Vagina (tissue), 2 donors: ENCODE measurements around the gene PAM16.

ENCODE experiments used
- CTCF ChIP-seq, 3 experiments: fragments of 450-650 bp in 2 of 3; fragments of 200-600 bp in 1 of 3; sonication (generic) in 1 of 3; IDR thresholded peaks; one replicate each; pipeline ENCODE4 v1.5.1; 2017 to 2019; ENCODE audit warnings: antibody characterized with exemption in 3 of 3, mild to moderate bottlenecking in 2 of 3, moderate library complexity in 2 of 3
- POLR2A ChIP-seq, 2 donors: fragments of 450-650 bp; IDR thresholded peaks; one replicate each; pipeline ENCODE4 v1.6.1; 2017; ENCODE audit warnings: antibody characterized with exemption in 2 of 2, mild to moderate bottlenecking in 2 of 2, moderate library complexity in 2 of 2

- TF ChIP-seq CTCF (IDR thresholded peaks at IDR 0.05) (no peak), POLR2A (IDR thresholded peaks at IDR 0.05) (peak in 1 of 2 donors; percentile 18)
Observed at GRCh38 chr16:4373909-4374742, 23.0 kb upstream of the PAM16 start.
